Neuronal stem cell (in vitro differentiated cells): ENCODE measurements around the gene RASD2.

Experiments used
- DNase-seq: peaks from one replicate; pipeline ENCODE4 v3.0.0-alpha.2; 2013; ENCODE audit warnings: low spot score
- H2AFZ ChIP-seq: one replicate; pipeline ENCODE4 v1.6.1; 2013; ENCODE audit warnings: mild to moderate bottlenecking, low read length, inconsistent platforms
- H2AK5ac ChIP-seq: 2 replicates; pipeline ENCODE4 v1.6.1; 2013; ENCODE audit warnings: low read depth, mild to moderate bottlenecking, inconsistent platforms, low read length, moderate library complexity, mixed read lengths
- H2BK120ac ChIP-seq: 2 replicates; pipeline ENCODE4 v1.6.1; 2013; ENCODE audit warnings: low read depth, mild to moderate bottlenecking, inconsistent platforms, low read length, moderate library complexity, mixed read lengths
- H2BK12ac ChIP-seq: one replicate; pipeline ENCODE4 v1.6.1; 2013; ENCODE audit warnings: low read length, inconsistent platforms
- H2BK15ac ChIP-seq: 2 replicates; pipeline ENCODE4 v1.6.1; 2013; ENCODE audit warnings: mild to moderate bottlenecking, low read length, inconsistent platforms, mixed read lengths
- H2BK5ac ChIP-seq: one replicate; pipeline ENCODE4 v1.6.1; 2013; ENCODE audit warnings: inconsistent platforms, mild to moderate bottlenecking, low read length, moderate library complexity
- H3K14ac ChIP-seq: one replicate; pipeline ENCODE4 v1.6.1; 2013; ENCODE audit warnings: low read length, inconsistent platforms
- H3K18ac ChIP-seq: 2 replicates; pipeline ENCODE4 v1.6.1; 2013; ENCODE audit warnings: low read length, inconsistent platforms
- H3K23ac ChIP-seq: 2 replicates; pipeline ENCODE4 v1.6.1; 2013; ENCODE audit warnings: low read depth, mild to moderate bottlenecking, mixed read lengths, low read length, inconsistent platforms; ENCODE audit not compliant: poor library complexity
- H3K27ac ChIP-seq: replicated peaks from 3 replicates; pipeline ENCODE4 v1.5.1; 2013; ENCODE audit warnings: low read length, inconsistent platforms
- H3K27me3 ChIP-seq, 3 experiments: 2 replicates each; pipeline ENCODE4 v1.6.1; 2013; ENCODE audit warnings: low read length in 3 of 3, mild to moderate bottlenecking in 2 of 3, inconsistent platforms in 1 of 3, low read depth in 1 of 3, mixed read lengths in 1 of 3, moderate library complexity in 1 of 3; ENCODE audit not compliant: control insufficient read depth in 3 of 3, insufficient read depth in 3 of 3
- H3K36me3 ChIP-seq, 2 donors: replicated peaks in 1 of 2; 2 replicates each; pipeline ENCODE4 v1.6.1; 2013; ENCODE audit warnings: low read length in 2 of 2; ENCODE audit not compliant: control insufficient read depth in 2 of 2, insufficient read depth in 2 of 2
- H3K4ac ChIP-seq: 2 replicates; pipeline ENCODE4 v1.6.1; 2013; ENCODE audit warnings: inconsistent platforms, mild to moderate bottlenecking, low read length, moderate library complexity
- H3K4me1 ChIP-seq, 2 donors: 1 replicate in 1 of 2; 2 replicates in 1 of 2; pipeline ENCODE4 v1.6.1; 2013; ENCODE audit warnings: low read length in 2 of 2, low read depth in 1 of 2; ENCODE audit not compliant: control insufficient read depth in 2 of 2, insufficient read depth in 1 of 2
- H3K4me2 ChIP-seq: one replicate; pipeline ENCODE4 v1.6.1; 2013; ENCODE audit warnings: mild to moderate bottlenecking, low read length, inconsistent platforms; ENCODE audit not compliant: insufficient read depth, poor library complexity, severe bottlenecking
- H3K4me3 ChIP-seq, 2 donors: 2 replicates each; pipeline ENCODE4 v1.5.1; 2013; ENCODE audit warnings: low read length in 2 of 2, mild to moderate bottlenecking in 2 of 2, inconsistent platforms in 1 of 2, moderate library complexity in 1 of 2
- H3K79me1 ChIP-seq: one replicate; pipeline ENCODE4 v1.6.1; 2013; ENCODE audit warnings: low read depth, mild to moderate bottlenecking, inconsistent platforms, low read length, moderate library complexity
- H3K9ac ChIP-seq: one replicate; pipeline ENCODE4 v1.6.1; 2013; ENCODE audit warnings: mild to moderate bottlenecking, low read depth, low read length, inconsistent platforms; ENCODE audit not compliant: poor library complexity
- H3K9me3 ChIP-seq, 2 donors: replicated peaks in 1 of 2; 2 replicates each; pipeline versions ENCODE3 to v1.6.1; 2013; ENCODE audit warnings: low read length in 2 of 2, mild to moderate bottlenecking in 2 of 2, inconsistent platforms in 1 of 2, low read depth in 1 of 2, mixed read lengths in 1 of 2, moderate library complexity in 1 of 2; ENCODE audit not compliant: control insufficient read depth in 2 of 2, insufficient read depth in 1 of 2
- H4K8ac ChIP-seq: one replicate; pipeline ENCODE4 v1.6.1; 2013; ENCODE audit warnings: low read depth, mild to moderate bottlenecking, inconsistent platforms, low read length, moderate library complexity
- H4K91ac ChIP-seq: one replicate; pipeline ENCODE4 v1.6.1; 2013; ENCODE audit warnings: low read length, low read depth, mild to moderate bottlenecking, inconsistent platforms; ENCODE audit not compliant: poor library complexity
- WGBS, 2 donors: extraction: QIAGEN DNeasy Blood & Tissue Kit; methylation state at CpG; one replicate each; pipeline ENCODE4 v1.1.7; 2013; ENCODE audit warnings: missing lambda C conversion rate in 2 of 2, mixed read lengths in 1 of 2; ENCODE audit not compliant: insufficient read length in 2 of 2, insufficient replicate concordance in 1 of 2; ENCODE audit errors: extremely low coverage in 2 of 2; 5-methylcytosine and 5-hydroxymethylcytosine counted together

The RASD2 gene

DNA sequence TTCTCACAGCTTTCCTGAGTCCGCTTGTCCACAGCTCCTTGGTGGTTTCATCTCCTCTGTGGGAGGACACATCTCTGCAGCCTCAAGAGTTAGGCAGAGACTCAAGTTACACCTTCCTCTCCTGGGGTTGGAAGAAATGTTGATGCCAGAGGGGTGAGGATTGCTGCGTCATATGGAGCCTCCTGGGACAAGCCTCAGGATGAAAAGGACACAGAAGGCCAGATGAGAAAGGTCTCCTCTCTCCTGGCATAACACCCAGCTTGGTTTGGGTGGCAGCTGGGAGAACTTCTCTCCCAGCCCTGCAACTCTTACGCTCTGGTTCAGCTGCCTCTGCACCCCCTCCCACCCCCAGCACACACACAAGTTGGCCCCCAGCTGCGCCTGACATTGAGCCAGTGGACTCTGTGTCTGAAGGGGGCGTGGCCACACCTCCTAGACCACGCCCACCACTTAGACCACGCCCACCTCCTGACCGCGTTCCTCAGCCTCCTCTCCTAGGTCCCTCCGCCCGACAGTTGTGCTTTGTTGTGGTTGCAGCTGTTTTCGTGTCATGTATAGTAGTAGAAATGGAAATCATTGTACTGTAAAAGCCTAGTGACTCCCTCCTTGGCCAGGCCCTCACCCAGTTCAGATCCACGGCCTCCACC, 11.7 kb downstream of the RASD2 start:
- no peak overlapping the region for H2BK15ac ChIP-seq
- H2AK5ac ChIP-seq: peak overlapping the region; percentile 86
- no peak overlapping the region for H2BK120ac ChIP-seq
- H3K4me2 ChIP-seq: no peak overlapping the region
- no peak overlapping the region for H3K4me3 ChIP-seq
- H4K8ac ChIP-seq: no peak overlapping the region
- no peak overlapping the region for H2BK5ac ChIP-seq
- peak overlapping the region; percentile 61 for H2BK12ac ChIP-seq
- peak overlapping the region; percentile 79 for H3K18ac ChIP-seq
- peak; percentile 60 for DNase-seq
- H3K23ac ChIP-seq: no peak overlapping the region
- H3K79me1 ChIP-seq: peaks cover 2% of the 10 kb centered on the region
- no peaks in the 10 kb centered on the region for H3K36me3 ChIP-seq
- no CpG with 5 or more reads among the region's 13 CpGs for WGBS, 2 donors
- peaks cover 10 to 16% of the 10 kb centered on the region in 2 donors for H3K4me1 ChIP-seq
- no peak overlapping the region for H2AFZ ChIP-seq
- peaks cover 0 to 48% (median 0%) of the 10 kb centered on the region in 3 experiments for H3K27me3 ChIP-seq
- H3K27ac ChIP-seq: no peak overlapping the region
- no peak overlapping the region for H3K14ac ChIP-seq
- H4K91ac ChIP-seq: no peak overlapping the region
- no peak overlapping the region for H3K9ac ChIP-seq
- H3K4ac ChIP-seq: no peak overlapping the region
- no peaks in the 10 kb centered on the region for H3K9me3 ChIP-seq

- Histone ChIP-seq H4K8ac (no peak overlapping the region), H4K91ac (no peak overlapping the region), H3K4ac (no peak overlapping the region), H3K27me3 (peaks cover 0 to 46% (median 0%) of the 10 kb centered on the region in 3 experiments), H3K9me3 (no peaks in the 10 kb centered on the region), H3K79me1 (peaks cover 2% of the 10 kb centered on the region), H3K9ac (no peak overlapping the region), H3K36me3 (no peaks in the 10 kb centered on the region), H2AK5ac (no peak overlapping the region), H3K23ac (no peak overlapping the region), H2BK15ac (no peak overlapping the region), H2AFZ (no peak overlapping the region), H3K14ac (no peak overlapping the region), H2BK12ac (no peak overlapping the region), H3K4me2 (no peak overlapping the region), H2BK120ac (no peak overlapping the region), H3K4me3 (no peak overlapping the region), H2BK5ac (no peak overlapping the region), H3K4me1 (peaks cover 10 to 16% of the 10 kb centered on the region in 2 donors), H3K18ac (peak overlapping the region; percentile 79), H3K27ac (no peak overlapping the region)
- no peak for DNase-seq
- WGBS, 2 donors: no CpG with 5 or more reads among the region's 11 CpGs
Measured at GRCh38 chr22:35552846-35553245, 12.2 kb downstream of the RASD2 start.

DNA sequence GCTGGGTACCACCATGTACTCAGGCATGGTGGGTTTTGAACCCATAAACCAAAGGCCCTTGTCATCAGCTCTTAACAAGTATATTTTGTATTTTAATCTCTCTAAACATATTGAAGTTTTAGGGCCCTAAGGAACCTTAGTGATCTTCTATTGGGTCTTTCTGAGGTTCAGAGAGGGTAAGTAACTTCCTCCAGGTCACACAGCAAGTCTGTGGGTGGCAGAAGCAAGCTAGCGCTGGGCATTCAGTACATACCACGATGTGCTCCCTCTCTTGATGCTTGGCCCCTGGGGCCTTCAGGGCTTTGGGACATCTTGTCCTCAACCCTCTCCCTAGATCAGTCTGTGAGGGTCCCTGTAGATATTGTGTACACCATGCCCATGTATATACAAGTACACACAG, 12.7 kb downstream of the RASD2 start:
- no peak overlapping the region for H2BK15ac ChIP-seq
- H3K4me2 ChIP-seq: no peak overlapping the region
- no CpG with 5 or more reads among the region's 2 CpGs for WGBS, 2 donors

GRCh38 chr22:35554297-35554845, 13.7 kb downstream of the RASD2 start:
- DNase-seq: no peak
- Histone ChIP-seq H3K4me1 (peaks cover 10% of the 10 kb centered on the region in 2 donors), H2AFZ (no peak overlapping the region), H4K8ac (no peak overlapping the region), H2BK12ac (peak overlapping the region; percentile 24), H3K9me3 (no peaks in the 10 kb centered on the region), H2BK5ac (no peak overlapping the region), H3K18ac (peak overlapping the region; percentile 51), H3K4me2 (no peak overlapping the region), H3K27ac (no peak overlapping the region), H2BK120ac (peak overlapping the region; percentile 49), H3K4ac (no peak overlapping the region), H3K9ac (no peak overlapping the region), H3K27me3 (peaks cover 0 to 31% (median 0%) of the 10 kb centered on the region in 3 experiments), H3K79me1 (no peaks in the 10 kb centered on the region), H3K23ac (no peak overlapping the region), H2BK15ac (no peak overlapping the region), H3K4me3 (no peak overlapping the region), H4K91ac (no peak overlapping the region), H3K36me3 (no peaks in the 10 kb centered on the region), H2AK5ac (no peak overlapping the region), H3K14ac (no peak overlapping the region)
- WGBS, 2 donors: no CpG with 5 or more reads among the region's 10 CpGs

More for the DNA sequence above, 12.7 kb downstream of the RASD2 start:
- peak overlapping the region; percentile 21 for H3K23ac ChIP-seq
- peak overlapping the region; percentile 70 for H2AK5ac ChIP-seq
- no peak for DNase-seq
- no peak overlapping the region for H2BK120ac ChIP-seq
- H3K4me3 ChIP-seq: no peak overlapping the region
- H3K9me3 ChIP-seq: no peaks in the 10 kb centered on the region
- no peak overlapping the region for H3K27ac ChIP-seq
- no peaks in the 10 kb centered on the region for H3K36me3 ChIP-seq
- H3K27me3 ChIP-seq: peaks cover 0 to 42% (median 0%) of the 10 kb centered on the region in 3 experiments
- H3K14ac ChIP-seq: no peak overlapping the region
- no peak overlapping the region for H2BK5ac ChIP-seq
- H3K79me1 ChIP-seq: peaks cover 2% of the 10 kb centered on the region
- H2BK12ac ChIP-seq: no peak overlapping the region
- peaks cover 10 to 16% of the 10 kb centered on the region in 2 donors for H3K4me1 ChIP-seq
- no peak overlapping the region for H3K9ac ChIP-seq
- H4K8ac ChIP-seq: no peak overlapping the region
- H3K4ac ChIP-seq: no peak overlapping the region
- H3K18ac ChIP-seq: peak overlapping the region; percentile 67
- H2AFZ ChIP-seq: no peak overlapping the region
- peak overlapping the region; percentile 11 for H4K91ac ChIP-seq
